Activated T-helper 2 cell treated with anti-CD3 and anti-CD28 coated beads, Interferon-gamma antibody, Interleukin-2, Interleukin-4, amounts not matched to agents 10 μg/mL and 5 μg/mL and 100 μg/mL, durations not matched to agents 14 hours and 24 hours and 36 hours (primary cell): ENCODE data around the gene MAGI2. TPM values are rescaled to one million over a fixed set of nuclear protein-coding genes. Genes with fewer than 3 reads are reported as not detected.

ENCODE experiments used
- DNase-seq: peaks from one replicate; pipeline ENCODE4 v3.0.0; 2021; ENCODE audit warnings: low spot score
- H3K27ac Mint-ChIP-seq: one replicate; pipeline ENCODE4 v1.8.0; 2021; ENCODE audit warnings: mixed read lengths
- H3K27me3 Mint-ChIP-seq: one replicate; pipeline ENCODE4 v1.8.0; 2021; ENCODE audit warnings: low read depth, mixed read lengths
- H3K36me3 Mint-ChIP-seq: one replicate; pipeline ENCODE4 v1.8.0; 2021; ENCODE audit warnings: low read depth, mixed read lengths
- H3K4me1 Mint-ChIP-seq: one replicate; pipeline ENCODE4 v1.8.0; 2021; ENCODE audit warnings: low read depth, mixed read lengths
- H3K4me3 Mint-ChIP-seq: one replicate; pipeline ENCODE4 v1.8.0; 2021; ENCODE audit warnings: low read depth, mild to moderate bottlenecking, moderate library complexity, mixed read lengths
- H3K9me3 Mint-ChIP-seq: one replicate; pipeline ENCODE4 v1.8.0; 2021; ENCODE audit warnings: mixed read lengths
- intact Hi-C: fragments of 100-400 bp; cut with micrococcal nuclease; formaldehyde crosslinking; loops from one replicate; pipeline ENCODE4 v1.15.1; 2023
- total RNA-seq: library from RNA; stranded (reverse); gene quantifications from 2 replicates; pipeline ENCODE4 v1.2.3, GENCODE V29; 2022

Gene MAGI2
- total RNA-seq, 1 donor from 2014 or later, result 0.21 TPM

DNA sequence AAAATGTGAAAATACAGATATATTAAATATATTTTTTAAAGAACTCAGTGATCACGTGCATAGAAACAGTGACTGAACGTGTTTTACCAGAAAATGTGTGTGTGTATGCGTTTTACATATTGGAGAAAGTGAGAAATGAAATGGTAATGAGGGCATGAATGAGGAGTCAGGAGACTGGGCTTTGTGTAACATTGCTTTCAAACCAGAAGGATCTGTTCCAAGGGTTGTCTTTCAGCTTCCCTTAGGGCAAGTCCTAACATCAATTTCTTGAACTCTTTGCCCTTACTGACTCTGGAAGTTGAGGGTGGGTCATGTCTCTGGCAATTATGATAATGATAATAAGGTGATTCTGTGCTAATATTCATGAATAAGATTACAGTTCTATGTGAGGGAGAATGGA lies 1097.6 kb downstream of the MAGI2 start:
- no peaks in the 10 kb centered on the region for H3K9me3 Mint-ChIP-seq
- H3K4me3 Mint-ChIP-seq, result no peak overlapping the region
- no peak for DNase-seq
- intact Hi-C loops, result no loop called here
- no peaks in the 10 kb centered on the region for H3K27me3 Mint-ChIP-seq
- no peaks in the 10 kb centered on the region for H3K36me3 Mint-ChIP-seq
- no peak overlapping the region for H3K27ac Mint-ChIP-seq
- no peaks in the 10 kb centered on the region for H3K4me1 Mint-ChIP-seq

DNA sequence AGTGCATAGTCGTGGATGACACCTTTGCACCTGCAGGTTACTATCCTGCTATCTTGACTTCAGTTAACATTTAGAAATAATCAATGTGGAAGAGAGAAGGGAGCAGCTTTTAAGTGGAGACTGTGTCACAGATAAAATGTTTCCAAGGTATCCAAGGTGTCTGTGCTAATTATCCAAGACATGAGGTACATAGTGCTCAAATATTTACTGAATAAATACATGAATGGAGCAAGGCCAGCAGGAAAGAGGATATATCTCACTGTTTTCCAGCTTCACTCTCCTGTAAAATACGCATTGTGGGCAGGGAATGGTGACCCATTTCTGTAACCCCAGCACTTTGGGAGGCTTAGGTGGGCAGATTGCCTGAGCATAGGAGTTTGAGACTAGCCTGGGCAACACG lies 1102.5 kb downstream of the MAGI2 start:
- Mint-ChIP-seq H3K36me3 (no peaks in the 10 kb centered on the region), H3K4me1 (no peaks in the 10 kb centered on the region), H3K9me3 (no peaks in the 10 kb centered on the region), H3K27ac (no peak overlapping the region), H3K4me3 (no peak overlapping the region), H3K27me3 (no peaks in the 10 kb centered on the region)
- intact Hi-C loops, result no loop called here
- DNase-seq, result no peak

DNA sequence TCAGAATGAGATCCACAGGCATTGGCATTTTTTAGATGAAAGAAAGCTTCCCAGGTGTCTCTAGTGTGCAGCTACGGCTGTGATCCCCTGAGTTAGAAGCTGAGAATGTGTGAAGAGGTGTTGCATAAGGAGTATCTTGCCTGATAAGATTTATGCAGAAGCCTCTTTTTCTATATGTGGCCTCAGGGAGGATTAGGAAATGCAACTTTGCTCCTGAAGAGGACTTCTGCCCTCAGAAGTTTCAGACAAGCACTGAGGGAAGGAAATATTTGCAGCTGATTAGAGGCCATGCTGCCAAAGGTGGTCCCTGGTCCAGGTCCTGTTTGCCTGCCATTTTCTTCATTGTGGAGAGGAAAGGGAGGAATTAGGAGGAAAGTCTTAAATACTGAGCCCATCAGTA lies 1103.1 kb downstream of the MAGI2 start:
- Mint-ChIP-seq H3K27ac (no peak overlapping the region), H3K27me3 (no peaks in the 10 kb centered on the region), H3K36me3 (no peaks in the 10 kb centered on the region), H3K4me3 (no peak overlapping the region), H3K4me1 (no peaks in the 10 kb centered on the region), H3K9me3 (no peaks in the 10 kb centered on the region)
- DNase-seq, result no peak
- intact Hi-C loops, result no loop called here

DNA sequence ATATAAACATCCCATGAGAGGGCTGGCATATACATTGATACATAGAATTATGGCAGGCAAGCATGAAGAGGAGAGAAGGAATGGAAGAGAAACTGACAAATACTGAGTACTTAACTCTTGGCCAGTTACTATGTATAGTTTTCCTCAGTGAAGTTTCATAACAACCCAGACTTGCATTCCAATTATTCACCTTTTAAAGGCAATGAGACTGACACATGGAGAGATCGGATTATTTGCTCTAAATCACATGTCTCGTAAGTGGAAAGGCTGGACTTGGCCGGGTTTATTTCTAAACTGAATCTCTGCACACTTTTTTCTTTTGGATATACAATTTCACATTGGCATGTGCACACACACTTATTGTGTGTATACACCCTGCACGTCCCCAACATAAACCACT lies 1106.6 kb downstream of the MAGI2 start:
- H3K4me1 Mint-ChIP-seq, result no peaks in the 10 kb centered on the region
- no peaks in the 10 kb centered on the region for H3K27me3 Mint-ChIP-seq
- no peak for DNase-seq
- no peaks in the 10 kb centered on the region for H3K9me3 Mint-ChIP-seq
- intact Hi-C loops, result no loop called here
- H3K4me3 Mint-ChIP-seq, result no peak overlapping the region
- no peak overlapping the region for H3K27ac Mint-ChIP-seq
- no peaks in the 10 kb centered on the region for H3K36me3 Mint-ChIP-seq

DNA sequence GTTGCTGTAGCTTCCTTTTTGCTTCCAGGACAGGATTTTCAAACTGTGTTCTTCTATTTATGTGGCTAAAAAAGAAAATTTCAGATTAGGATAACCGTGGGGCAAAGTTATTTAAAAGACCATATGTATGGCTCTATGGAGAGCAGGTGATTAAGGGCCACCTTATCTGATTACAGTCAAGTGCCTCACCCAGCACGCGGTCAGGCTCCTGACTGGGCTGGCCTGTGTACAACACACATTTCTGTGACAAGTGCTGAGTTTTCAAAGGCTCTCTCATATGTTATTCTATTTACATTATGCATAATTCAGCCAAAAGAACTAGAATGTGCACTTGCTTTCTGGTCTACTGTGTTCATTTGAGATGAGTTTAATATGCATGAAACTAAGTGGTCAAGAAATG lies 1107.5 kb downstream of the MAGI2 start:
- Mint-ChIP-seq H3K9me3 (no peaks in the 10 kb centered on the region), H3K4me1 (no peaks in the 10 kb centered on the region), H3K36me3 (no peaks in the 10 kb centered on the region), H3K27ac (no peak overlapping the region), H3K4me3 (no peak overlapping the region), H3K27me3 (no peaks in the 10 kb centered on the region)
- no peak for DNase-seq
- intact Hi-C loops, result no loop called here

DNA sequence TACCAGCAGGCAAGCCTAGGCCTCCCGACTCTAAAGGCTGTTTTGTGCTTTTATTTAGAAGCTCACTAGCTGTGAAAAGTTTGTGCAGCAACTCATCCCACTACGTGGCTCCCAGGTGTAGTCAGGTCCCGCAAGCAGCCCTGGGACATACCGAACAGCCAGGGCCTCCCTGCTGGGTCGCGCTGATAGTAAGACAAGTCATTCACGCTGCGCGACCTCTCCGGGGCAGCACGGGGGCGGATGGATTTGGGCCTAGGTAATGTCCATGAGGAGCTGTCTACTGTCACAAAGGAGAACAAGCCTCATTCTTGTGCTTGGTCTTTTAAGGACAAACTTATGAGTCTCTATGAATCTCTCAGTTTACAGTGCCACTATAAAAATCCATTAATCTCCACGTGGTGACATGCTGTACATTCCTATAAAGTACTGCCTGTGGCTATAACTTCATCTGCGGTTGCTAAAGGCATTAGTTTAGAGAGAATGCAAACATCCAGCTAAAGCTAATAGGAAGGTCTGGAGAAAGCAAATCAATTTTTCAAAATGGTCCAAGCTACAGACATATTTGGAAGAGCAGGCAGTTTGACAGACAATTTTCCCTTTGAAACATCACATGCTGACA lies 1108.1 kb downstream of the MAGI2 start:
- Mint-ChIP-seq H3K4me3 (no peak overlapping the region), H3K9me3 (no peaks in the 10 kb centered on the region), H3K4me1 (no peaks in the 10 kb centered on the region), H3K27me3 (no peaks in the 10 kb centered on the region), H3K36me3 (no peaks in the 10 kb centered on the region), H3K27ac (no peak overlapping the region)
- intact Hi-C loops, result no loop called here
- no peak for DNase-seq

DNA sequence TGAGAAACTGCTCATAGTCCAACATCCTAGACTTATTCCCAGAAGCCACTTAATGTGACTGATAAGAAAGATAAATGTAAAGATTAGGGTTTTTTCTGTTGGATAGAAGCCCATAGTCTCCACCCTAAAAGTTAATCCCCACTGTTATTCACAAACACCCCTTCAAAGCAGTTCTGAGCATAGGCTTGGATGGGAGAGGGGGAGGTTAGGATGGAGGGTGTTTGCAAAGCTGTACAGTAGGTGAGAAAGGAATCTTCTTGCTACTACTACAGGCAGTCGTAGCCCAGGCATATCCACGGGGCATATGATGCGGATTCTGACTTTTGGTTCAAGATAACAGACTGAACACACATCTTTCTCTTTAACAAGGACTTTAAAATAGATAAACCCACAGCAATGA lies 1119.0 kb downstream of the MAGI2 start:
- no peak overlapping the region for H3K4me3 Mint-ChIP-seq
- no peaks in the 10 kb centered on the region for H3K36me3 Mint-ChIP-seq
- H3K4me1 Mint-ChIP-seq, result no peaks in the 10 kb centered on the region
- no peak overlapping the region for H3K27ac Mint-ChIP-seq
- no peaks in the 10 kb centered on the region for H3K27me3 Mint-ChIP-seq
- no peaks in the 10 kb centered on the region for H3K9me3 Mint-ChIP-seq
- DNase-seq, result no peak
- intact Hi-C loops, result no loop called here

DNA sequence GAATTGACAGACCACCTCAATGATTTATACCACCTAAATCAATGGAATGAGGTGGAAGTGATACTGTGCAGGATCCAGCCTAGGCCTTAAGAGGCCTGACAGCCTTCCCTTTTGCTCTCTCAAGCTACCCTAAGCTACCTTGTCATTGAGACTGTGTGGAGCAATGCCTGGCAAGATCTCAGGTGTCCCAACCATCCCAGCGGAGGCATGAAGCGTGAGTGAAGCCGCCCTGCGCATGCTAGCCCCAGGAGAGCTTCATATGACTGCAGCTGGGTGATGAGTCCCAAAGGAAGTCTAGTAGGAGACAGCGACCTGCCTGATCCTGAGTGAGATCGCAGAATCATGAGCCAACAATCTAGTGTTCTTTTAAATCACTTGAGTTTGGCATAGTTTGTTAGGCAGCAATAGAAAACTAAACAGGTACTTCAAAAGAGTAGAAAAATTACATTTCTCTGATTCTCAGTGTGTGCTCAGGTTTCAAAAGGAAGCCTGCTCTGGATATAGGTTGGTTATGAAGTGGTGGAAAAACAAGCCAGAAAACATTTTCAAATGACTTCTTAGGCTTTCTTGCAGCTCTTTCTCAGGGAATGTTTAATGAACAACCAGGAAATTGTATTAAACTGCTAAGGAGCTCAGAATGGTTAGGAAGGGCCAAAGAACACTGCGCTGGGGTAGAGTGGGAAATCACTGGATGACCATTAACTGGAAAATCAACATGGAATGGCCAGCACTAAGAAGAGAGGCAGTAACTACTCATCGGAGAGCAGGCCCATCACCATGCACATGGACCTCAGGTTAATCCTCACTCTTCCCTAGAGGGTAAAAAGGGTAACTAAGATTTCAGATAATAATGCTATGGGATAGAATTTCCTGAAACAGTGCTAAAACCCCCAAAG lies 1119.7 kb downstream of the MAGI2 start:
- Mint-ChIP-seq H3K4me1 (no peaks in the 10 kb centered on the region), H3K27me3 (no peaks in the 10 kb centered on the region), H3K36me3 (no peaks in the 10 kb centered on the region), H3K4me3 (no peak overlapping the region), H3K27ac (no peak overlapping the region), H3K9me3 (no peaks in the 10 kb centered on the region)
- DNase-seq, result no peak
- intact Hi-C loops, result no loop called here

DNA sequence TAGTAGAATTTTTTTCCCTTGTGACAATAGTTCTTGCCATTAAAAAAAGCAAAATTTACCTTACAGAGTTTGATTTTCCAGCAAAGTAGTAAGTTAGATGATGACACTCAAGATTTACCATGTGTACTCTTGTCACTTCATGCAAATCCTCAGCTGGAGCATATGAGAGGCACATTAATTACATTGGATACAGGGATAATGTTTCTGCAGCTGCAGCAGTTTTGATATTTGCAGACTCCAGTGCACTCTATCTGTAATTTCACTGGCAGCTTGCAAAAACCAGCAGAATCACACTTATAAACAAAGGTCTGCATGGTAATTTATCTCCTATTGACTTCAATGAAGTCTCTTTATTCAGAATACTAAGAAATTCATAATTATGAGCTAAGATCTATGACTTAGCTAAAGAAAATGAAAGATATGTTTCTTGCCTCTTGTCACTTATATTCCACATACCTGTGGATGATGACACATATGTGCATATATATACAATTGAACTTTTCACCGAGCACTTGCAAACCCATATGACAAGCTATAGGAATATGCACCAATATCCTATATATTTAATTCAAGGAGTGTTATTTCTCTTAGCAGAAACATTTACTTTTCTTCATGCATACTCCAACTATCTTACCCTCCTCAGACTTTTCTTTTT lies 1124.3 kb downstream of the MAGI2 start:
- H3K27ac Mint-ChIP-seq, result no peak overlapping the region
- intact Hi-C loops, result no loop called here
- no peaks in the 10 kb centered on the region for H3K4me1 Mint-ChIP-seq
- DNase-seq, result no peak
- H3K36me3 Mint-ChIP-seq, result no peaks in the 10 kb centered on the region
- H3K9me3 Mint-ChIP-seq, result no peaks in the 10 kb centered on the region
- H3K27me3 Mint-ChIP-seq, result no peaks in the 10 kb centered on the region
- no peak overlapping the region for H3K4me3 Mint-ChIP-seq

DNA sequence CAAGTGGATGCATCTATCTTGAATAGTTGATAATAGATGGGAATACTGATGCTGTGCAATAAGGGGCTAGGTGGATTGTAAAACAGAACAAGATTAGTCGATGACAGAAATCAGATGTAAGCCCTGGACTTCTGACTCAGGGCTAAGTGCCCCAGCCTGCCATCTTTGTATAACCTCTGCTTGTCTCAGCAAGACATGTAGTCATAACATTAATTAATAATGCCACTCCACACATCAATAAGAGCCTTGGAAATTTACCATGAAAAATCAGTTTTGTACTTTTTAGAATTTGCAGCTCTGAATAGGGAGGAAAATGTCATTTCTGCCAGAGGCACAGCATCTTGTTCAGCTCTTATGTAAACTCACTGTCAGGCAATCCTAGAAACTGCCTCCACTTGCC lies 1125.7 kb downstream of the MAGI2 start:
- Mint-ChIP-seq H3K27ac (no peak overlapping the region), H3K9me3 (no peaks in the 10 kb centered on the region), H3K27me3 (no peaks in the 10 kb centered on the region), H3K4me1 (no peaks in the 10 kb centered on the region), H3K4me3 (no peak overlapping the region), H3K36me3 (no peaks in the 10 kb centered on the region)
- no peak for DNase-seq
- intact Hi-C loops, result no loop called here

DNA sequence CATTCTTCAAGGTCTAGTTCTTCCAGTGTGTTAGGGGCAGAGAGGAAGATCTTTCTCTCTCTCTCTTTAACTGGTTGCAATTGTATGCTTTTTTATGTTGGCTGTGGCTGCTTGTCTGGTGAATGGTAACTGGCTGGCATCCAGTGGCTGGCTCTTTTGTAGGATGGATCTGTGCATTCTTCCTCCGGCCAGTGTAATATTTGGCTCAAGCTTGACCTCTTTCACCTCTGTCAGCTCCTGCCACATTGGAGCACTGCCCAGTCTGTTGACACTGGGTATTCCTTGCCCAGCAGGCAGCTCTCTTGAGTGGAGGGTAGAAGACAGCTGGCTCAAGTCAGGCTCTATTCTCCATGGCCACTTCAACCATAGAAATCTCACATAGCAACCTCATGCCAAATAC lies 1126.6 kb downstream of the MAGI2 start:
- H3K27me3 Mint-ChIP-seq, result no peaks in the 10 kb centered on the region
- H3K36me3 Mint-ChIP-seq, result no peaks in the 10 kb centered on the region
- DNase-seq, result no peak
- no peak overlapping the region for H3K4me3 Mint-ChIP-seq
- H3K4me1 Mint-ChIP-seq, result no peaks in the 10 kb centered on the region
- H3K9me3 Mint-ChIP-seq, result no peaks in the 10 kb centered on the region
- no peak overlapping the region for H3K27ac Mint-ChIP-seq
- intact Hi-C loops, result no loop called here

DNA sequence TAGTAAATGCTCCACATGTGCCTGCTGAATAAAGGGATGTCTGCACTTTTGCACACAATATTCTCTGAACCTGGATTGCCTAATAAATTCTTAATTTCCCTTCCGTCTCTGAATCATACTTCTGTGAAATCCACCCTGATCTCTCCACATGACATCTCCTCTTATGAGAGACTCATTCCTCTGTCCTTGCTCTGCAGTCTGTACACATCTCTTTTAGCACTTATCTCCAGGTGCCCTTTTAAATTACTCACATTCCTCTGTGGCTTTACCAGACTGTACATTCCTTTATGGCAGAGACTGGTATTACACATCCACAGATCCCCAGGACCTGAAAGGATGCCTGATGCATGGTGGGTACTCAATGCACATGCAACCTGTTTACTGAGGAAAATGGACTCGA lies 1127.3 kb downstream of the MAGI2 start:
- Mint-ChIP-seq H3K9me3 (no peaks in the 10 kb centered on the region), H3K27ac (no peak overlapping the region), H3K27me3 (no peaks in the 10 kb centered on the region), H3K36me3 (no peaks in the 10 kb centered on the region), H3K4me1 (no peaks in the 10 kb centered on the region), H3K4me3 (no peak overlapping the region)
- DNase-seq, result no peak
- intact Hi-C loops, result no loop called here

DNA sequence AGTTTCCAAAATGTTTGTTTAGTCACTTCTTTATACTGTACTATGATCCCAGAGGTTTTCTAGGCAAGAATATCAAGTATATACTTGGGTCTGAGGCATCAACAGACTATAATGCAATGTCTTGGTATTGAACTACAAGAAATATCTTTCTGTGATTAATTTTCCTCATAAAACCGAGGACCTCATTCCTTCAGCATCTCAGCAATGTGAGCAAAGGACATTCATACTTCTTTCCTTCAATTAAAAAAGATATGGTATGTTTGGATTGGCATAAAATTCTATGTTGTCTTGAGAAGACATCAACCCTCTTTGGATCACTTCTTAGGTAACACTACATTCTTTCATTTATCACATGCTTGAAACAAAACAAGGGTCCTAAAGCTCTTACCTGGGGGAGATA lies 1130.3 kb downstream of the MAGI2 start:
- DNase-seq, result no peak
- Mint-ChIP-seq H3K4me1 (no peaks in the 10 kb centered on the region), H3K27me3 (no peaks in the 10 kb centered on the region), H3K4me3 (no peak overlapping the region), H3K27ac (no peak overlapping the region), H3K9me3 (no peaks in the 10 kb centered on the region), H3K36me3 (no peaks in the 10 kb centered on the region)
- intact Hi-C loops, result no loop called here
